HG02642 (cell line): ENCODE data around the gene GARNL3.
A peak's percentile ranks its signal among the peaks of the same experiment; 100 is the strongest.

ENCODE experiments used
- ATAC-seq: cut with Tn5 transposase; IDR thresholded peaks from one replicate; pipeline ENCODE4 v1.9.1; 2021; ENCODE audit warnings: mild to moderate bottlenecking; ENCODE audit not compliant: unreplicated experiment, poor library complexity

Gene GARNL3

GRCh38 chr9:127232833-127233549 lies 31.6 kb upstream of the GARNL3 start:
- no peak for ATAC-seq

GRCh38 chr9:127233550-127233949 lies 31.0 kb upstream of the GARNL3 start:
- no peak for ATAC-seq

- no peak for ATAC-seq
Measured at GRCh38 chr9:127233989-127234388, 30.6 kb upstream of the GARNL3 start.

- no peak for ATAC-seq
Measured at GRCh38 chr9:127237801-127238200, 26.8 kb upstream of the GARNL3 start.

- ATAC-seq: no peak
Measured at GRCh38 chr9:127241354-127241753, 23.2 kb upstream of the GARNL3 start.

GRCh38 chr9:127244609-127245601 lies 19.7 kb upstream of the GARNL3 start:
- ATAC-seq: peak; percentile 100

- ATAC-seq: no peak
Measured at GRCh38 chr9:127245637-127246164, 18.9 kb upstream of the GARNL3 start.

GRCh38 chr9:127248241-127248640 lies 16.3 kb upstream of the GARNL3 start:
- no peak for ATAC-seq

- ATAC-seq: no peak
Measured at GRCh38 chr9:127249877-127250276, 14.7 kb upstream of the GARNL3 start.

- ATAC-seq: no peak
Measured at GRCh38 chr9:127250896-127251391, 13.6 kb upstream of the GARNL3 start.

- ATAC-seq: no peak
Measured at GRCh38 chr9:127252410-127253318, 11.9 kb upstream of the GARNL3 start.

- no peak for ATAC-seq
Measured at GRCh38 chr9:127253446-127253845, 11.1 kb upstream of the GARNL3 start.

GRCh38 chr9:127255692-127256091 lies 8.9 kb upstream of the GARNL3 start:
- ATAC-seq: no peak

GRCh38 chr9:127256324-127256723 lies 8.2 kb upstream of the GARNL3 start:
- no peak for ATAC-seq

- no peak for ATAC-seq
Measured at GRCh38 chr9:127258606-127259471, 5.7 kb upstream of the GARNL3 start.

- no peak for ATAC-seq
Measured at GRCh38 chr9:127262602-127263001, 2.0 kb upstream of the GARNL3 start.

GRCh38 chr9:127263237-127263636 lies 1.3 kb upstream of the GARNL3 start:
- ATAC-seq: no peak

- ATAC-seq: no peak
Measured at GRCh38 chr9:127263664-127264063, 910 bp upstream of the GARNL3 start.
